H9 (cell line): ENCODE measurements around the gene MYH14. TPM values are rescaled to one million over a fixed set of nuclear protein-coding genes. Genes with fewer than 3 reads are reported as not detected.

Experiments
- DNase-seq: peaks from one replicate; pipeline ENCODE4 v3.0.0-alpha.2; 2017
- H2AFZ ChIP-seq: one replicate; pipeline ENCODE4 v1.6.1; 2013; ENCODE audit warnings: mild to moderate bottlenecking, low read length, control low read depth, moderate library complexity
- H2AK5ac ChIP-seq: 2 replicates; pipeline ENCODE4 v1.6.1; 2013; ENCODE audit warnings: low read length, control low read depth, mixed read lengths; ENCODE audit not compliant: insufficient read length
- H2BK120ac ChIP-seq: one replicate; pipeline ENCODE4 v1.6.1; 2013; ENCODE audit warnings: low read depth, mild to moderate bottlenecking, low read length, control low read depth, inconsistent platforms; ENCODE audit not compliant: poor library complexity, severe bottlenecking
- H2BK12ac ChIP-seq: 2 replicates; pipeline ENCODE4 v1.6.1; 2013; ENCODE audit warnings: low read length, control low read depth, mixed read lengths, low read depth; ENCODE audit not compliant: insufficient read length
- H2BK15ac ChIP-seq: 2 replicates; pipeline ENCODE4 v1.6.1; 2013; ENCODE audit warnings: low read depth, low read length, control low read depth
- H2BK20ac ChIP-seq: one replicate; pipeline ENCODE4 v1.6.1; 2013; ENCODE audit warnings: low read depth, mild to moderate bottlenecking, low read length, control low read depth, inconsistent platforms; ENCODE audit not compliant: poor library complexity, severe bottlenecking
- H2BK5ac ChIP-seq: 2 replicates; pipeline ENCODE4 v1.6.1; 2013; ENCODE audit warnings: low read length, control low read depth, mixed read lengths; ENCODE audit not compliant: insufficient read length
- H3K14ac ChIP-seq: 2 replicates; pipeline ENCODE4 v1.6.1; 2013; ENCODE audit warnings: low read length, control low read depth; ENCODE audit not compliant: insufficient read depth
- H3K18ac ChIP-seq: 2 replicates; pipeline ENCODE4 v1.6.1; 2013; ENCODE audit warnings: low read depth, mild to moderate bottlenecking, mixed read lengths, low read length, control low read depth; ENCODE audit not compliant: insufficient read length
- H3K23ac ChIP-seq: 2 replicates; pipeline ENCODE4 v1.6.1; 2013; ENCODE audit warnings: low read length, control low read depth, mixed read lengths, low read depth; ENCODE audit not compliant: insufficient read length
- H3K23me2 ChIP-seq: 2 replicates; pipeline ENCODE4 v1.6.1; 2013; ENCODE audit warnings: low read depth, mild to moderate bottlenecking, mixed read lengths, low read length, control low read depth; ENCODE audit not compliant: insufficient read length, poor library complexity, severe bottlenecking
- H3K27ac ChIP-seq: 2 replicates; pipeline ENCODE4 v1.5.1; 2013; ENCODE audit warnings: low read length, control low read depth, mixed read lengths, low read depth; ENCODE audit not compliant: insufficient read length
- H3K27me3 ChIP-seq: 2 replicates; pipeline ENCODE4 v1.6.1; 2013; ENCODE audit warnings: low read length, control low read depth, inconsistent platforms; ENCODE audit not compliant: insufficient read depth
- H3K4ac ChIP-seq: 2 replicates; pipeline ENCODE4 v1.6.1; 2013; ENCODE audit warnings: low read depth, mild to moderate bottlenecking, control low read depth, inconsistent platforms, low read length, moderate library complexity
- H3K4me1 ChIP-seq: 2 replicates; pipeline ENCODE4 v1.6.1; 2013; ENCODE audit warnings: low read length, control low read depth, inconsistent platforms; ENCODE audit not compliant: insufficient read depth
- H3K4me2 ChIP-seq: 2 replicates; pipeline ENCODE4 v1.6.1; 2013; ENCODE audit warnings: low read length, control low read depth, mixed read lengths; ENCODE audit not compliant: insufficient read length, insufficient read depth
- H3K56ac ChIP-seq: 2 replicates; pipeline ENCODE4 v1.6.1; 2013; ENCODE audit warnings: low read depth, mild to moderate bottlenecking, mixed read lengths, low read length, control low read depth; ENCODE audit not compliant: insufficient read length
- H3K79me1 ChIP-seq: 2 replicates; pipeline ENCODE4 v1.6.1; 2013; ENCODE audit warnings: low read depth, mild to moderate bottlenecking, moderate library complexity, low read length, control low read depth, inconsistent platforms; ENCODE audit not compliant: insufficient read depth, poor library complexity, severe bottlenecking
- H3K79me2 ChIP-seq: 2 replicates; pipeline ENCODE4 v1.6.1; 2013; ENCODE audit warnings: low read length, control low read depth, inconsistent platforms; ENCODE audit not compliant: insufficient read depth
- H3K9ac ChIP-seq: 2 replicates; pipeline ENCODE4 v1.6.1; 2013; ENCODE audit warnings: low read length, control low read depth, mixed read lengths; ENCODE audit not compliant: insufficient read length; ENCODE audit errors: extremely low read depth
- H3K9me3 ChIP-seq: one replicate; pipeline ENCODE4 v1.6.1; 2013; ENCODE audit warnings: low read depth, low read length, inconsistent platforms; ENCODE audit not compliant: control insufficient read depth
- H3T11ph ChIP-seq: one replicate; pipeline ENCODE4 v1.6.1; 2013; ENCODE audit warnings: mild to moderate bottlenecking, low read length, control low read depth, inconsistent platforms
- H4K20me1 ChIP-seq: one replicate; pipeline ENCODE4 v1.6.1; 2013; ENCODE audit not compliant: control insufficient read depth, insufficient read length, insufficient read depth
- H4K5ac ChIP-seq: 2 replicates; pipeline ENCODE4 v1.6.1; 2013; ENCODE audit warnings: low read depth, mild to moderate bottlenecking, mixed read lengths, low read length, control low read depth; ENCODE audit not compliant: insufficient read length
- H4K8ac ChIP-seq: replicated peaks from 2 replicates; pipeline ENCODE4 v1.6.1; 2013; ENCODE audit warnings: low read length, control low read depth, mixed read lengths, low read depth; ENCODE audit not compliant: insufficient read length
- H4K91ac ChIP-seq: 2 replicates; pipeline ENCODE4 v1.6.1; 2013; ENCODE audit warnings: low read depth, mild to moderate bottlenecking, moderate library complexity, mixed read lengths, low read length, control low read depth; ENCODE audit not compliant: insufficient read length
- H3K27ac Mint-ChIP-seq, 3 experiments: 2 replicates in 2 of 3; 3 replicates in 1 of 3; pipeline ENCODE4 v1.8.0; 2020 to 2021; ENCODE audit warnings: mixed read lengths in 3 of 3, mild to moderate bottlenecking in 1 of 3, moderate library complexity in 1 of 3
- H3K27me3 Mint-ChIP-seq: 2 replicates; pipeline ENCODE4 v1.8.0; 2021; ENCODE audit warnings: low read depth, mild to moderate bottlenecking, moderate library complexity, mixed read lengths
- H3K36me3 Mint-ChIP-seq, 3 experiments: 2 replicates in 2 of 3; 3 replicates in 1 of 3; pipeline ENCODE4 v1.8.0; 2020 to 2021; ENCODE audit warnings: low read depth in 3 of 3, mixed read lengths in 3 of 3; ENCODE audit not compliant: insufficient read depth in 1 of 3
- H3K4me1 Mint-ChIP-seq, 2 experiments: 2 replicates each; pipeline ENCODE4 v1.8.0; 2020; ENCODE audit warnings: mixed read lengths in 2 of 2
- H3K4me3 Mint-ChIP-seq, 2 experiments: 2 replicates in 1 of 2; 3 replicates in 1 of 2; pipeline ENCODE4 v1.8.0; 2020 to 2021; ENCODE audit warnings: mild to moderate bottlenecking in 2 of 2, mixed read lengths in 2 of 2, moderate library complexity in 1 of 2
- H3K9me3 Mint-ChIP-seq, 2 experiments: 2 replicates in 1 of 2; 3 replicates in 1 of 2; pipeline ENCODE4 v1.8.0; 2020; ENCODE audit warnings: mild to moderate bottlenecking in 2 of 2, mixed read lengths in 2 of 2, moderate library complexity in 1 of 2
- CTCF ChIP-seq: fragments of 200-600 bp; sonication (generic); conservative IDR thresholded peaks from 3 replicates; pipeline ENCODE4 v1.8.0; 2021; ENCODE audit warnings: antibody characterized with exemption, mild to moderate bottlenecking
- WGBS: extraction: QIAGEN DNeasy Blood & Tissue Kit; methylation state at CpG from one replicate; pipeline ENCODE4 v1.1.7; 2013; ENCODE audit warnings: missing lambda C conversion rate, low lambda C conversion rate, mixed read lengths; ENCODE audit not compliant: insufficient read length; ENCODE audit errors: extremely low coverage; 5-methylcytosine and 5-hydroxymethylcytosine counted together
- total RNA-seq: library from RNA; stranded (reverse); gene quantifications from 2 replicates; pipeline ENCODE4 v1.2.1, GENCODE V29; 2021

Gene MYH14
- total RNA-seq, 1 experiment from 2014 or later: 27.7 TPM

- no CpG with 5 or more reads among the region's 23 CpGs for WGBS
- no peak overlapping the region for H2BK20ac ChIP-seq
- no peak overlapping the region for H3K18ac ChIP-seq
- H3K56ac ChIP-seq: no peak overlapping the region
- peaks cover 3 to 16% (median 14%) of the 10 kb centered on the region in 3 experiments; a peak in 4 of 7 replicates for H3K36me3 Mint-ChIP-seq
- H2BK5ac ChIP-seq: no peak overlapping the region
- H2BK12ac ChIP-seq: no peak overlapping the region
- no peak overlapping the region for H2AFZ ChIP-seq
- H4K20me1 ChIP-seq: no peaks in the 10 kb centered on the region
- no peak overlapping the region; a peak in 2 of 7 replicates for H3K27ac Mint-ChIP-seq
- no peaks in the 10 kb centered on the region for H3K23me2 ChIP-seq
- no peak overlapping the region for H3K27ac ChIP-seq
- peaks cover 2% of the 10 kb centered on the region; the same call in 1 of the 2 replicates for H3K27me3 Mint-ChIP-seq
- no peaks in the 10 kb centered on the region; a peak in 1 of 5 replicates for H3K9me3 Mint-ChIP-seq
- no peak overlapping the region for H2BK15ac ChIP-seq
- H3K4ac ChIP-seq: no peak overlapping the region
- no peaks in the 10 kb centered on the region for H3K9me3 ChIP-seq
- no peak overlapping the region for H3K14ac ChIP-seq
- peaks cover 13 to 32% of the 10 kb centered on the region in 2 experiments for H3K4me1 Mint-ChIP-seq
- H3K9ac ChIP-seq: no peak overlapping the region
- no peak overlapping the region for H4K8ac ChIP-seq
- no peaks in the 10 kb centered on the region for H3K4me1 ChIP-seq
- no peak overlapping the region for H2AK5ac ChIP-seq
- H4K91ac ChIP-seq: no peak overlapping the region
- no peak overlapping the region for H3K4me2 ChIP-seq
- TF ChIP-seq CTCF: no peak
- no peak overlapping the region for H3K23ac ChIP-seq
- no peaks in the 10 kb centered on the region for H3K27me3 ChIP-seq
- H3K79me1 ChIP-seq: no peaks in the 10 kb centered on the region
- no peak overlapping the region for H4K5ac ChIP-seq
- no peak overlapping the region for H2BK120ac ChIP-seq
- H3K4me3 Mint-ChIP-seq: no peak overlapping the region; a peak in 1 of 5 replicates
- no peaks in the 10 kb centered on the region for H3K79me2 ChIP-seq
- H3T11ph ChIP-seq: no peak overlapping the region
- DNase-seq: no peak
Observed at GRCh38 chr19:50233308-50233910, 30.0 kb downstream of the MYH14 start.
